ENCODE measurements around the gene TIGD4.
"Not testable (repeated sequence)": the region's sequence is repeated elsewhere in the genome, so short reads cannot be mapped to it uniquely, and the experiment has no call there.

Gene TIGD4

GRCh38 chr4:152776352-152776751 lies 3.2 kb downstream of the TIGD4 start:
- DNase-seq (ENCODE audit: low read depth, low spot score), result no peak
- in situ Hi-C loops (cut with HindIII; ENCODE audit: low sequenced_read_pairs), result no loop called here

DNA sequence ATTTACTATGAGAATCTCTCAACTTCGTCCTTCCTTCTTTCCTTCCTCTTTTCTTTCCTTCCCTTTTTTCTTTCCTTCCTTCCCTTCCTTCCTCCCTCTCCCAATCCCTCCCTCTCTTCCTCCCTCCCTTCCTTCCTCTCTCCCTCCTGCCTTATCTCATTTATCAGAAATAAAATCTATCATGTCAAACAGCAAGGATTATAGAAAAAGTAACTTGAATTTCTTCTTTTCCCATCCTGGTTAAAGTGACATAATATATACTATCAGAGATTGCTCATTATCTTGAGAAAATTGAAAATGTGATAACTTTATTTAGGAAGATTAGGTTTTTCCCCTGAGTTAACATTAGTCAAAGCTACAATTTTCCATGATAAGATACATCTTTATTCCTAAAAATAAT lies 5.6 kb downstream of the TIGD4 start:
- in situ Hi-C loops (cut with HindIII; ENCODE audit: low sequenced_read_pairs), result no loop called here
- no peak for DNase-seq (ENCODE audit: low read depth, low spot score)
- TF ChIP-seq CTCF (IDR thresholded peaks at IDR 0.05; ENCODE audit: low read depth, low read length), result no peak
- H3K4me3 ChIP-seq (ENCODE audit: low read depth, low read length), result no peak overlapping the region

More at GRCh38 chr4:152776352-152776751, 3.2 kb downstream of the TIGD4 start:
- no peak for TF ChIP-seq CTCF (IDR thresholded peaks at IDR 0.05; ENCODE audit: low read depth, low read length)
- H3K4me3 ChIP-seq (ENCODE audit: low read depth, low read length), result no peak overlapping the region

DNA sequence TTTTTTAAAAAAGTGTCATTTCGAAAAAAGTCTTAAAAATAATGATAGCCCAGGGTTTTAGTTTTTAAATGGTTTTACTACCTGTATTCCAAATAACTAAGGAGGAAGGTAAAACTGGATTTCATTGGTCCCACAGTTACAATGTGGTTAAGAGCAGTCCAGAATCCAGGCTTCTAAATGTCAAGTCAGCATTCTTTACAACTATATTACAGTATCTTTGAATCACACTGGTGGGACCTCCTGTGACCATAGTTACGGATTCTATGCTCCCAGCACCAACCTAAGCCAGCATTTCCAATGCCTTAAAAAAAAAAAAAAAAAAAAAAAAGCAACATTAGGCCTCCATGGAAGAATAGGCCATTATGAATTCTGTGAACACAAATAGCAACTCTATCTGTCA lies 6.2 kb downstream of the TIGD4 start:
- H3K4me3 ChIP-seq (ENCODE audit: low read depth, low read length), result no peak overlapping the region
- in situ Hi-C loops (cut with HindIII; ENCODE audit: low sequenced_read_pairs), result no loop called here
- DNase-seq (ENCODE audit: low read depth, low spot score), result no peak
- TF ChIP-seq CTCF (IDR thresholded peaks at IDR 0.05; ENCODE audit: low read depth, low read length), result no peak

DNA sequence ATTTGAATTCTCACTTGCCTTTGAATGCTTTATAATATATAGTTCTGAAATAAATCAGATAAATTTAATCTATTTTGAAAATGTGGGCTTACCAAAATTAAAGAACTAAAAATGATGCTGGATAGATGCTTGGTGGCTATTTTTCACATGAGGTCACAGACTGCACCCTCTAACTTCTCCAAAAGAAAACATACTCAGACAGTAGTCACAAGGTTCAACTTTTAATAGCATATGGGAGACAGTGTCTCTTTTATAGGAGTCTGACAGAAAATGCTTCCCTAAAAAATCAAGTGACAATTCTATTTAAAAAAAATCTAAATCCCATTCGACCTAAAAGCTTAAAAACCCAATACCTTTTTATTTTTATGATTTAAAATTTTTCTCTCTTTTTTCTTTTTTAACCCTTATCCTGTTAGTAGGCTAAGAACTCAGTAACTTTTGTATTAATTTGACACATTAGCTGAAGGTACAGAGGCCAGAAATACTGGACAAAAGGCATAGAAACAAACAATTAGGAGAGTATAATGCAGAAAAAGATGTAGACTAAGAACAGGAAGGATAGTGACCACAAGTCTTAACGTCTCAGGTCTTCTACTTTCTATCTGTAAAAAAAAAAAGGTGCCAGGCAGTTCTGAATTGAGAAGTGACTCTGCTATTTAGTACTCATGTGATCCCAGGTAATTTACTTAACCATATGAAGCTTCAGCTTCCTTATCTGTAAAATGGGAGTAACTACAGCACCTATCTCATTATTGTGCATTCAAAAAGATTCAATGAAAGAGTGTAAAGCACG lies 7.6 kb downstream of the TIGD4 start:
- in situ Hi-C loops (cut with HindIII; ENCODE audit: low sequenced_read_pairs), result no loop called here
- H3K4me3 ChIP-seq (ENCODE audit: low read depth, low read length), result no peak overlapping the region
- DNase-seq (ENCODE audit: low read depth, low spot score), result no peak
- TF ChIP-seq CTCF (IDR thresholded peaks at IDR 0.05; ENCODE audit: low read depth, low read length), result no peak

GRCh38 chr4:152765069-152765737 lies 14.3 kb downstream of the TIGD4 start:
- in situ Hi-C loops (cut with HindIII; ENCODE audit: low sequenced_read_pairs); DNase-seq (ENCODE audit: low read depth, low spot score); H3K4me3 ChIP-seq (ENCODE audit: low read depth, low read length): not testable (repeated sequence)

GRCh38 chr4:152763796-152764195 lies 15.7 kb downstream of the TIGD4 start:
- in situ Hi-C loops (cut with HindIII; ENCODE audit: low sequenced_read_pairs), result no loop called here
- no peak for DNase-seq (ENCODE audit: low read depth, low spot score)
- TF ChIP-seq CTCF (IDR thresholded peaks at IDR 0.05; ENCODE audit: low read depth, low read length), result no peak
- H3K4me3 ChIP-seq (ENCODE audit: low read depth, low read length), result no peak overlapping the region

DNA sequence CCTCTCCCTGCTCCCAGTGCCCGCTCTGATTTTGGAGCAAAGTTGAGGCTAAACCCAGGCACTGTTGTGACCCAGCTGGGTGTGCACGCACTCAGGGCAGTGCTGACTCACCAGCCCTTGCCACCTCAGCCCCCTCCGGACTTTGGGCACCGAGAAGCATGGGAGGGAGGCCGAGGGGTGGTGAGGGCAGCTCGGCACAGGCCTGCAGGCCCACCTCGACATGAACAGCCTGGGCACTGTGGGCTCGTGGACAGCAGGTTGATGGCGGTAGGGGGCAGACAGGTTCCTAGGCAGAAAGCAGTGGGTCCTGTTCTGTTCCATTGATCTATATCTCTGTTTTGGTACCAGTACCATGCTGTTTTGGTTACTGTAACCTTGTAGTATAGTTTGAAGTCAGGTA lies 30.9 kb downstream of the TIGD4 start:
- in situ Hi-C loops (cut with HindIII; ENCODE audit: low sequenced_read_pairs), result no loop called here
- TF ChIP-seq CTCF (IDR thresholded peaks at IDR 0.05; ENCODE audit: low read depth, low read length), result no peak
- H3K4me3 ChIP-seq (ENCODE audit: low read depth, low read length), result no peak overlapping the region

More for the DNA sequence above, 30.9 kb downstream of the TIGD4 start:
- no peak for DNase-seq (ENCODE audit: low read depth, low spot score)
